ACC112 (cell line): Measurements from ENCODE around the gene L2HGDH.

Experiments used
- H2AFZ ChIP-seq: fragments of 200-600 bp; sonication (generic); one replicate; pipeline ENCODE4 v1.6.0; 2017; ENCODE audit warnings: antibody characterized with exemption, low read length; ENCODE audit not compliant: unreplicated experiment
- H3K27ac ChIP-seq: fragments of 200-600 bp; sonication (generic); 2 replicates; pipeline ENCODE4 v1.5.1; 2014; ENCODE audit warnings: low read depth, mild to moderate bottlenecking, antibody characterized with exemption, low read length, moderate library complexity
- H3K27me3 ChIP-seq: fragments of 200-600 bp; sonication (generic); 2 replicates; pipeline ENCODE4 v1.6.1; 2014; ENCODE audit warnings: mild to moderate bottlenecking, antibody characterized with exemption, low read length, moderate library complexity, mixed read lengths; ENCODE audit not compliant: insufficient read depth
- H3K36me3 ChIP-seq: fragments of 200-600 bp; sonication (generic); 2 replicates; pipeline ENCODE4 v1.6.1; 2016; ENCODE audit warnings: mild to moderate bottlenecking, antibody characterized with exemption, low read length, moderate library complexity, mixed read lengths; ENCODE audit not compliant: insufficient read depth
- H3K4me1 ChIP-seq: fragments of 200-600 bp; sonication (generic); one replicate; pipeline ENCODE4 v1.6.1; 2016; ENCODE audit warnings: low read length, mixed read lengths; ENCODE audit not compliant: insufficient read depth, unreplicated experiment, control insufficient read depth
- H3K4me3 ChIP-seq: fragments of 200-600 bp; sonication (generic); 2 replicates; pipeline ENCODE4 v1.5.1; 2014; ENCODE audit warnings: mild to moderate bottlenecking, low read depth, low read length
- H3K79me2 ChIP-seq: fragments of 200-600 bp; sonication (generic); one replicate; pipeline ENCODE4 v1.6.0; 2016; ENCODE audit warnings: low read length; ENCODE audit not compliant: control insufficient read depth, unreplicated experiment, insufficient read depth

Gene L2HGDH

DNA sequence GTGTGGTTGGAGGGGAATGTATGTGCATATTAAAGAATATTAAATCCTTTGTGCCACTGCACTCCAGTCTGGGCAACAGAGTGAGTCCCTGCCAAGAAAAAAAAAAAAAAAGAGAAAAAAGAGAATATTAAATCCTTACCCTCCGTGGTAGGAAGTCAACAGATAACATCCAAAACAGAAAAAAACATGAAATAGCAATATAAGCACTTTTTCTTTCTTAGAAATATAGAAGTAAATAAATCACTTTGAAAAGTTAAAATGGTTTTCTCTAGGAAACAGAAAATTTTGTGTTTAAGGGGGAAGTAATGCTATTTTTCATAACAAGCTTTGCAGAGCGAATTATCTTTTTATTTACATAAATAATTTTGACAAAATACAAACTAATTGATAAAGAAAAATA lies 98.2 kb downstream of the L2HGDH start:
- Histone ChIP-seq H3K79me2 (peaks cover 33% of the 10 kb centered on the region), H3K27me3 (no peaks in the 10 kb centered on the region), H3K36me3 (no peaks in the 10 kb centered on the region), H3K27ac (no peak overlapping the region), H2AFZ (no peak overlapping the region), H3K4me1 (no peaks in the 10 kb centered on the region), H3K4me3 (no peak overlapping the region)

DNA sequence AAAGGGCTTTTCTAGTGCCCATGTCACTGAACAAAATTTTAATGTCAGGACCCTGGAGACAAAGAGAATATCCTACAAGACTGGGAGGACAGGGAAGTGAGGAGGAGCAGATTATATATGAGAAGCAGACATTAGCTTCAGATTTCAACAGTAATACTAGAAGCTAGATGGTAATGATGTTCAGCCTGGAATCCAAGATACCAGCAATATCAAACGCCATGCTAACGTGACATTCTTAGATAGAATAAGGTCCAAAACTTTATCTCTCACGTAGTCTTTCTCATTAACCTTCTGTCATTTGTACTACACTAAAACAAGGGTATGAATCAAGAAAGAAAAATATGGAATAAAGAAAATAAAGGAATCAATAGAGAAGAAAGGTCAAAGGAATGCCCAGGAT lies 99.3 kb downstream of the L2HGDH start:
- H3K4me3 ChIP-seq: no peak overlapping the region
- no peak overlapping the region for H3K27ac ChIP-seq
- H3K36me3 ChIP-seq: no peaks in the 10 kb centered on the region
- H2AFZ ChIP-seq: no peak overlapping the region
- peaks cover 26% of the 10 kb centered on the region for H3K79me2 ChIP-seq
- H3K4me1 ChIP-seq: no peaks in the 10 kb centered on the region
- H3K27me3 ChIP-seq: no peaks in the 10 kb centered on the region

DNA sequence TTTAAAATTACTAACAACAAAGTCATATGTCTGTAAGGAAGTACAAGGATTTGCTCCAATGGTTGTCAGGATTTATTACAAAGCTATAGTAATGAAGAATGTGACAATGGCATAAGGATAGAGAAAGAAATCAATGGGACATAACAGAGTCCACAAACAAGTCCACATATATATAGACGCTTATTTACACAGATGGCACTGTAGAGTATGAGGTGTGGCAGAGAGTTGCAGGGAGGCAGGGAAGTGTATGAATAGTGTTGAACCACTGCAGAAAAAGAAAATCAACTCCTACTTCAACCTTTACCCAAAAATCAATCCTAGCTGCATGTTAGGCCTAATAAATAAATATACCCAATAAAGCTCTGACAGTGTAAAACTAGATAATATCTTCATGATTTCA lies 102.0 kb downstream of the L2HGDH start:
- Histone ChIP-seq H3K4me3 (no peak overlapping the region), H3K79me2 (peaks cover 26% of the 10 kb centered on the region), H2AFZ (no peak overlapping the region), H3K27me3 (no peaks in the 10 kb centered on the region), H3K27ac (no peak overlapping the region), H3K36me3 (no peaks in the 10 kb centered on the region), H3K4me1 (no peaks in the 10 kb centered on the region)

DNA sequence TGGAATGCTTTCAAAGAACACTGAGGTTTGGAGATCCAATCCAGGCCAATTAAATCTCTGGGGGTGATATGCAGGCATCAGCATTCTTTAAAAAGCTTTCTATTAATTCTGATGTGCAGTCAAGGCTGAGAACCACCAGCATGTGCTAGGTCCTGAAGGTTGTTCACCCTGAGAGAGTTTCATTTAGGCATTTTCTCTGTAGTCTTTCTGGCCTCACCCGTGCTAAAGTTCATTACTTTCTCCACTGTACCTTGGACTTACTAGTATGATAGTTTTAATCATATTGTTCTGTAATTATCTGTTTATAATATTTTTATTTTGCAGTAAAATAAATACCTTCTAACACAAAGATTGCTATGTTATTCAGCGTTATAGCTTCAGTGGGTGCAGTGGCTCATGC lies 113.5 kb downstream of the L2HGDH start:
- no peak overlapping the region for H3K27ac ChIP-seq
- H3K79me2 ChIP-seq: no peaks in the 10 kb centered on the region
- H3K4me3 ChIP-seq: no peak overlapping the region
- no peaks in the 10 kb centered on the region for H3K27me3 ChIP-seq
- H3K36me3 ChIP-seq: peaks cover 4% of the 10 kb centered on the region
- no peak overlapping the region for H2AFZ ChIP-seq
- H3K4me1 ChIP-seq: no peaks in the 10 kb centered on the region

DNA sequence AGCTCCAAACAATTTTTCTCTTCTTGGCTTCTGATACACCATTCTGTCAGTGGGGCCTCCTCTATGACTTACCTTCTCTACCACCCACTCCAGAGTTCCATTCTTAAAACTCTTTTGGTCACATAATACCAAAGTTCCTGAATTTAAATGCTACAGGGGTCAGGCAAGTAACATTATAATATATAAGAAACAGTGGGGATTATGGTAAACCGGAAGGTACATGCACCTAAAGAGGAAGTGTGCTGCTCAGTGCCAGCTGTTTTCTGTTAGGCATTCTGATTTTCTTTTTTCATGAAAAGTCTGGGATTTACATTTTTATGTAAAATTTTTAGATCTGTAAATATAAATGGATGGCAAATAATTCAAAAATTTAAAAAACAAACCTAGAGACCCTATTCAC lies 120.5 kb downstream of the L2HGDH start:
- no peak overlapping the region for H3K4me3 ChIP-seq
- no peak overlapping the region for H3K27ac ChIP-seq
- H3K79me2 ChIP-seq: no peaks in the 10 kb centered on the region
- no peaks in the 10 kb centered on the region for H3K27me3 ChIP-seq
- H2AFZ ChIP-seq: no peak overlapping the region
- H3K4me1 ChIP-seq: no peaks in the 10 kb centered on the region
- H3K36me3 ChIP-seq: no peaks in the 10 kb centered on the region
